Mucosa of descending colon (tissue), 3 donors: ENCODE data around the gene CLDN5. TPM values are rescaled to one million over a fixed set of nuclear protein-coding genes. Genes with fewer than 3 reads are reported as not detected.

Source experiments
- ATAC-seq: fragments of 200-7000 bp; cut with Tn5 transposase; one replicate; pipeline ENCODE4 v1.9.1; 2020; ENCODE audit warnings: mild to moderate bottlenecking, moderate library complexity
- DNase-seq, 3 donors: peaks; one replicate each; pipeline ENCODE4 v3.0.0-alpha.2; 2020
- H3K36me3 ChIP-seq: fragments of 200-600 bp; one replicate; pipeline ENCODE4 v1.8.0; 2021; ENCODE audit warnings: low read depth, mild to moderate bottlenecking
- H3K4me1 ChIP-seq: fragments of 200-600 bp; one replicate; pipeline ENCODE4 v1.8.0; 2021; ENCODE audit warnings: low read depth, mild to moderate bottlenecking
- H3K4me3 ChIP-seq: fragments of 200-600 bp; one replicate; pipeline ENCODE4 v1.8.0; 2021; ENCODE audit warnings: mild to moderate bottlenecking
- H3K9me3 ChIP-seq: fragments of 200-600 bp; one replicate; pipeline ENCODE4 v1.8.0; 2021; ENCODE audit warnings: mild to moderate bottlenecking
- intact Hi-C, 2 donors: fragments of 100-400 bp; cut with DNase I in 1 of 2; cut with micrococcal nuclease in 1 of 2; formaldehyde crosslinking; loops; one replicate each; pipeline versions ENCODE4 v1.11.0 to v1.11.1; 2022; cut with DNase I, micrococcal nuclease
- long read RNA-seq, 2 donors: library from polyadenylated mRNA; unstranded; transcript quantifications; one replicate each; pipeline ENCODE4 v2.0.0, GENCODE V29; 2019 to 2021
- total RNA-seq, 3 donors: library from RNA; stranded (reverse); fragmentation: NEBNext Ultra II Directional in 2 of 3; extraction: Animal tissue kit (Norgen Biotek cat#: 25700) in 2 of 3; gene quantifications; one replicate each; pipeline versions ENCODE4 v1.2.1 to v1.2.4, GENCODE V29; 2021 to 2023
- TF ChIP-seq, protein P1 (sequence below): fragments of 200-600 bp; IDR thresholded peaks from one replicate; pipeline ENCODE4 v1.8.0; 2022; ENCODE audit warnings: antibody characterized with exemption, mild to moderate bottlenecking
- donor health status: DM: no; HTN: no; CAD: no; lungs with moderate emphysema.
- donor health status: DM: no; HTN: no; CAD: no.
- donor health status: DM: no; HTN: yes; CAD: no.

The CLDN5 gene, protein sequence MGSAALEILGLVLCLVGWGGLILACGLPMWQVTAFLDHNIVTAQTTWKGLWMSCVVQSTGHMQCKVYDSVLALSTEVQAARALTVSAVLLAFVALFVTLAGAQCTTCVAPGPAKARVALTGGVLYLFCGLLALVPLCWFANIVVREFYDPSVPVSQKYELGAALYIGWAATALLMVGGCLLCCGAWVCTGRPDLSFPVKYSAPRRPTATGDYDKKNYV
- 10 to 100 TPM; 22.0 to 34.7 (median 22.2) TPM for total RNA-seq
- long read RNA-seq, donor 1, transcript CLDN5-201 (1 exons, 2,357 nt), result major isoform, 202 of 205 reads
- long read RNA-seq, donor 1, partial matches to known transcripts, result 0 of 205 reads
- long read RNA-seq, donor 1, other reads (novel, unspliced or antisense), result 1 of 205 reads
- long read RNA-seq, donor 2, transcript CLDN5-201 (1 exons, 2,357 nt), result major isoform, 87 of 89 reads
- long read RNA-seq, donor 2, partial matches to known transcripts, result 0 of 89 reads
- long read RNA-seq, donor 2, other reads (novel, unspliced or antisense), result 0 of 89 reads

DNA sequence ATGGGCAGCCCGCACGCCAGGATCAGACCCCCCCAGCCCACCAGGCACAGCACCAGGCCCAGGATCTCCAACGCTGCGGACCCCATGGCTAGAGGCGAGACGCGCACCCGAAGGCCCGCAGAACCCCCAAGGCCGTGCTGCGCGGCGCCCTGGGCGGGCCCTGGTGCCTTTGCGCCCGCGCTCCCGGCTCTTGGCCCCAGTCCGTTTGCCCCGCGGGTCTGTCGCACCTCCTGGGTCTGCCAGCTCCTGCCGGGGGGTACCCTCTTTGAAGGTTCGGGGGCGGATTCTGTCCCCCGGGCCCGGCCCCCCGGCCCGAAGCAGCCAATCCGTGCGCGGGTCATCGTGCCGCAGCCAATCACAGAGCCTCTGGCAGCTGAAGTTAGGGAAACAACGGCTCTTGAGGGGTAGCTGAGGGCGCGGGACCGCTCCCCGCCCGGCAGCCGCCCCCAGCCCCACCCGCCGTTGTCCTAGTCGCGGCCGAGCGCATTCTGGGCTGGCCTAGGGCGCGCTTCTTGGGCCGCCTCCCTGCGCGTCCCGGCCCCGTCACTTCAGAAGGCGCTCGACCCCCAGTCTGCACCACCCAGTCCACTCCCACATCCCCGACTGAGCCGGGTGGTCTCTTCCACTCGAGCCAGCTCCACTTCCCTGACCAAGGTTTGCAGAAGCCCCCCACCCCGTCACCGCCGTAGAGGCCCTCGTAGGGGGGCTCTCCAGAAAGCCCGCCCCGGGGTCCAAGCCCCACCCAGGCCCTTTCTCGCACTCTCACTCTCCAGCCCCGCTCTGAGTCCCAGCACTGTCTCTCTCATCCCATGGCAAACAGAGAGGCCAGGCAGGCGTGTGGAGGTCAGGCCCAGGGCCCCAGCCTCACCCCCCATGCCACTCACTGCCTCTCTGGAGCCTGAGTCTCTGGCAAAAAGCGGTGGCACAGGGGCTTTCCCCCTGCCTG, at the start of gene CLDN5:
TSS of gene CLDN5 (minus strand) at position 241 of the 946 bp plus-strand sequence. CDS start at position 86, 155 bp downstream.
- H3K4me1 ChIP-seq, result peaks cover 14% of the 10 kb centered on the region
- ATAC-seq, result no peak
- H3K36me3 ChIP-seq, result no peaks in the 10 kb centered on the region
- H3K9me3 ChIP-seq, result no peaks in the 10 kb centered on the region
- TF ChIP-seq, protein P1, sequence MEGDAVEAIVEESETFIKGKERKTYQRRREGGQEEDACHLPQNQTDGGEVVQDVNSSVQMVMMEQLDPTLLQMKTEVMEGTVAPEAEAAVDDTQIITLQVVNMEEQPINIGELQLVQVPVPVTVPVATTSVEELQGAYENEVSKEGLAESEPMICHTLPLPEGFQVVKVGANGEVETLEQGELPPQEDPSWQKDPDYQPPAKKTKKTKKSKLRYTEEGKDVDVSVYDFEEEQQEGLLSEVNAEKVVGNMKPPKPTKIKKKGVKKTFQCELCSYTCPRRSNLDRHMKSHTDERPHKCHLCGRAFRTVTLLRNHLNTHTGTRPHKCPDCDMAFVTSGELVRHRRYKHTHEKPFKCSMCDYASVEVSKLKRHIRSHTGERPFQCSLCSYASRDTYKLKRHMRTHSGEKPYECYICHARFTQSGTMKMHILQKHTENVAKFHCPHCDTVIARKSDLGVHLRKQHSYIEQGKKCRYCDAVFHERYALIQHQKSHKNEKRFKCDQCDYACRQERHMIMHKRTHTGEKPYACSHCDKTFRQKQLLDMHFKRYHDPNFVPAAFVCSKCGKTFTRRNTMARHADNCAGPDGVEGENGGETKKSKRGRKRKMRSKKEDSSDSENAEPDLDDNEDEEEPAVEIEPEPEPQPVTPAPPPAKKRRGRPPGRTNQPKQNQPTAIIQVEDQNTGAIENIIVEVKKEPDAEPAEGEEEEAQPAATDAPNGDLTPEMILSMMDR, result no peak
- peak in 1 of 3 donors; percentile 9 for DNase-seq
- no peak within 1 kb of the TSS for H3K4me3 ChIP-seq
- intact Hi-C loops, result no loop called here

DNA sequence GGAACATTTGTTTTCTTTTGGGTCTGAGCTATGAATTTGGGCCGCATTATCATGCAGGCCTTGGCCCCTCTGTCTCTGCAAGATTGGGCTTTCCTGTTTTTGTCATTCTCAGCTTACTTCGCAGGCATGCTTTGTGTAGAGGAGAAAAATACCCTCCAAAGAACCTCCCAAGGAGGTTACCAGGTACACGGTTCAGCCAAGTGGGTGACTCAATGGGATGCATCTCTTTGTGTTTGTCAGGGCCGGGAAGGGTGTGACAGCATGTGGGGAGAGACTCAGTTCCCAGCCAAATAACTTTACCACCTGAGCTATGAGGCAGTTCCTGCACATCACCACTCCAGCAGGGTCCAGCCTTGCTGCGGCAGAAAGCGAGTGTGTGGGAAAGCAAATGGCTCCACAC, 47.8 kb upstream of the CLDN5 start:
- no peaks in the 10 kb centered on the region for H3K36me3 ChIP-seq
- no peaks in the 10 kb centered on the region for H3K9me3 ChIP-seq
- intact Hi-C loops, result no loop called here
- ATAC-seq, result no peak
- DNase-seq, result no peak
- H3K4me1 ChIP-seq, result no peaks in the 10 kb centered on the region
- H3K4me3 ChIP-seq, result no peak overlapping the region
- TF ChIP-seq, protein P1, result no peak

DNA sequence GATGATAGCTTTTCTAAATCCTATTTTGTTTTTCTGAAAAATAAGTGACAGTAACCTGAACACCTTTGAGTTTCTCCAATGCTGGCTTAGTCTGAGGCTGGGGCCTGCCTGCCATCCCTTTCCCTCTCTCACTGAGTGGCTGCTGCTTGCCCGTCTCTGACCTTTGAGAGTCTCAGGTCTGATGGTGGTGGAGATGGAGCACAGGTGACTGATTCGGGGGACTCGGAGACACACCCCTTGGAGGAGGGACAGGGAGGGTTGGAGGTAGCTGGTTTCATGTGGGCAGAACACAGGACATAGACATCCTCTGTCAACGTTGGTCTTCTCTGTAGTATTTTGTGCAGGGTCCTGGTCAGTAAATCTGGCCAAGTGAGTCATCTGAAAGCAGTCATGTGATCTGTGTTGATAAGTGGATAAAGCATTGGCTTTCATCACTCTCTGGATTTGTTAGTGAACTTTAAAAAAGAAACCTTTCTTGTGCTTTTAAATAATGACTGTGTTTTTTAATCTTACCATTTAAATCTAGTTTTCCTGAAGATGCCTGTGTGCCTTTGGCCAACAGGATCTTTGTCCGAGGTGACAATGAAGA, 47.1 kb upstream of the CLDN5 start:
- intact Hi-C loops, result no loop called here
- no peaks in the 10 kb centered on the region for H3K4me1 ChIP-seq
- no peak for ATAC-seq
- no peak for DNase-seq
- TF ChIP-seq, protein P1, result no peak
- H3K36me3 ChIP-seq, result no peaks in the 10 kb centered on the region
- no peak overlapping the region for H3K4me3 ChIP-seq
- H3K9me3 ChIP-seq, result no peaks in the 10 kb centered on the region

DNA sequence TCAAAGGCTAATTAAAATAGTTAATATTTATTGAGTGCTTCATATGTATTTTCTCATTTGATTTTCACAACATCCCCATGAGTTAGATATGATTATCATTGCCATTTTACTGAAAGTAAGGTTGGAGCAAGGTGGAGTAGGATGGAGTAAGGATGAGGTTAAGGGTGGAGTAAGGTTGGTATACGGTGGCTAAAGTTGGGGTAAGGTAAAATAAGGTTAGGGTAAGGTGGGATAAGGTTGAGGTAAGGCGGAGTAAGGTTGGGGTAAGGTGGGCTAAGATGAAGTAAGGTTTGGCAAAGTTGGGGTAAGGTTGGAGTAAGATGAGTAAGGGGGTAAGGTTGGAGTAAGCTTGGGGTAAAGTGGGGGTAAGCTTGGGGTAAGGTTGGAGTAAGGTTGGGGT, 45.8 kb upstream of the CLDN5 start:
- no peaks in the 10 kb centered on the region for H3K9me3 ChIP-seq
- ATAC-seq (no peak), DNase-seq (no peak)
- H3K36me3 ChIP-seq, result no peaks in the 10 kb centered on the region
- intact Hi-C loops, result no loop called here
- no peak overlapping the region for H3K4me3 ChIP-seq
- TF ChIP-seq, protein P1, result no peak
- H3K4me1 ChIP-seq, result no peaks in the 10 kb centered on the region

DNA sequence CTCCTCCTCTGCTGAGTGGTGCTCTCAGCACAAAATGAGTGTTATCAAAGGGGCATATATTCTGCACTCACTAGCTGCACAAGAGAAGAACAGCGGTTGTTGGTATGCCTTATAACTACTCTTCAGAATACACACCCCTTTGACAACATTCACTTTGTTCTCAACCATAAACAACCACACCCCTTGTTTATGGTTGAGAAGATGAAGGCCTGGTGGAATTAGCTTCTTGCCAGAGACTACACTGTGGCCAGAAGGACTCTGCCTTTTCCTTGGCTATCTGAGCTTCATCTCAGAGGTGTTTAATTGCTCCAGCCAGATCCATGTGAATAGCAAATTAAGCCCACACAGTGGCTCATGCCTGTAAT, 45.0 kb upstream of the CLDN5 start:
- Histone ChIP-seq H3K36me3 (no peaks in the 10 kb centered on the region), H3K9me3 (no peaks in the 10 kb centered on the region), H3K4me3 (no peak overlapping the region), H3K4me1 (no peaks in the 10 kb centered on the region)
- DNase-seq (no peak), ATAC-seq (no peak)
- intact Hi-C loops, result no loop called here
- TF ChIP-seq, protein P1, result no peak
